Activated naive CD8-positive, alpha-beta T cell treated with anti-CD3 and anti-CD28 coated beads for 36 hours (primary cell): Measurements from ENCODE around the gene CYTH3. TPM values are rescaled to one million over a fixed set of nuclear protein-coding genes. Genes with fewer than 3 reads are reported as not detected.

Source experiments
- DNase-seq: peaks from one replicate; pipeline ENCODE4 v3.0.0; 2021
- H3K27ac Mint-ChIP-seq: one replicate; pipeline ENCODE4 v1.8.0; 2022; ENCODE audit warnings: mild to moderate bottlenecking, moderate library complexity, mixed read lengths
- H3K27me3 Mint-ChIP-seq: one replicate; pipeline ENCODE4 v1.8.0; 2022; ENCODE audit warnings: mild to moderate bottlenecking, mixed read lengths
- H3K36me3 Mint-ChIP-seq: one replicate; pipeline ENCODE4 v1.8.0; 2021; ENCODE audit warnings: mild to moderate bottlenecking, mixed read lengths
- H3K4me1 Mint-ChIP-seq: one replicate; pipeline ENCODE4 v1.8.0; 2021; ENCODE audit warnings: mixed read lengths
- H3K4me3 Mint-ChIP-seq: one replicate; pipeline ENCODE4 v1.8.0; 2022; ENCODE audit warnings: mild to moderate bottlenecking, moderate library complexity, mixed read lengths
- H3K9me3 Mint-ChIP-seq: one replicate; pipeline ENCODE4 v1.8.0; 2022; ENCODE audit warnings: mixed read lengths
- total RNA-seq, 2 experiments: library from RNA; stranded (reverse); gene quantifications; one replicate each; pipeline ENCODE4 v1.2.3, GENCODE V29; 2021

CYTH3 gene
- total RNA-seq, 2 experiments from 2014 or later = 1.7 to 2.0 TPM

DNA sequence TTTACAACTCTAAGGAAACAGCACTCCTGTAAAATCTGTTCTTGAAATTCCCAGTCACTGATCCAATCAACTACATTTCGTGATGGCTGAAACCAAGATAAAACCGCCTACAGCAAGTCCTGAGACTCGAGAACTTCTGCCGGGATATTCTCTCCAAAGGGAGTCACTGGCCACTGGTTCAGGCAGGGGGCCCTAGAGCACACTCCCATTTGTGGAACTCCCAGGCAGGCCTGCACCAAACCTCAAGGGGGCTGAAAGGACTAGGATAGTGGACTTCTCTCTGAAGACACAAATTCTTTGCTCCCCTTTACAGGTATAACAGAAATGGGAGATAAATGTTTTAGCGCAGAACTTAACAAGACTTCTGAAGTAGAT lies 16.3 kb downstream of the CYTH3 start:
- no peaks in the 10 kb centered on the region for H3K9me3 Mint-ChIP-seq
- H3K4me3 Mint-ChIP-seq = no peak overlapping the region
- no peak overlapping the region for H3K27ac Mint-ChIP-seq
- peaks cover 5% of the 10 kb centered on the region for H3K27me3 Mint-ChIP-seq
- peaks cover 31% of the 10 kb centered on the region for H3K4me1 Mint-ChIP-seq
- no peak for DNase-seq
- no peaks in the 10 kb centered on the region for H3K36me3 Mint-ChIP-seq

GRCh38 chr7:6254866-6255265 lies 17.6 kb downstream of the CYTH3 start:
- Mint-ChIP-seq H3K36me3 (no peaks in the 10 kb centered on the region), H3K27me3 (peaks cover 8% of the 10 kb centered on the region), H3K4me3 (no peak overlapping the region), H3K4me1 (peaks cover 38% of the 10 kb centered on the region), H3K9me3 (no peaks in the 10 kb centered on the region), H3K27ac (no peak overlapping the region)
- no peak for DNase-seq

GRCh38 chr7:6252748-6253147 lies 19.7 kb downstream of the CYTH3 start:
- Mint-ChIP-seq H3K36me3 (no peaks in the 10 kb centered on the region), H3K9me3 (no peaks in the 10 kb centered on the region), H3K4me1 (peaks cover 27% of the 10 kb centered on the region), H3K27me3 (peaks cover 8% of the 10 kb centered on the region), H3K4me3 (no peak overlapping the region), H3K27ac (no peak overlapping the region)
- no peak for DNase-seq

DNA sequence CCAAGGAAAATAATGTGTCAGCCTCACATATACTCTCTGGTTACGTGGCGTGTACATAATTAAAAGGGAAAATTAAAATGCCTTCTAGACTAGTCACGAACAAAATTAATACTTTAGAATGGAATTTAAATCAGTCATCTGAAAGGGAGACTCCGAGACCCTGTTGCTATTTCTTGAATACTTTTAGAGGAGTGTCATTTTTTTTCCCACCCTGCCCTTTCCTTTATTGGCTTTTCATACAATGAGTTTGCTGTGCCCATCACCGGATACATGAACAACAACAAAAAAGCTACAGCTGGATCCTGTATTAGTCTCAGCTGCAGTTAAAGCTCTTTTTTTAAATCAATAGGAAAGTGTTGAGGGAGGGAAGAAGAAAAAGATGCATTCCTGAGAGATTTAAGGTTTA lies 20.1 kb downstream of the CYTH3 start:
- Mint-ChIP-seq H3K9me3 (no peaks in the 10 kb centered on the region), H3K36me3 (no peaks in the 10 kb centered on the region), H3K27ac (no peak overlapping the region), H3K4me1 (peaks cover 24% of the 10 kb centered on the region), H3K27me3 (peaks cover 8% of the 10 kb centered on the region), H3K4me3 (no peak overlapping the region)
- no peak for DNase-seq

GRCh38 chr7:6251653-6252052 lies 20.8 kb downstream of the CYTH3 start:
- Mint-ChIP-seq H3K4me1 (peaks cover 18% of the 10 kb centered on the region), H3K9me3 (no peaks in the 10 kb centered on the region), H3K27ac (no peak overlapping the region), H3K27me3 (peaks cover 8% of the 10 kb centered on the region), H3K4me3 (no peak overlapping the region), H3K36me3 (no peaks in the 10 kb centered on the region)
- no peak for DNase-seq

DNA sequence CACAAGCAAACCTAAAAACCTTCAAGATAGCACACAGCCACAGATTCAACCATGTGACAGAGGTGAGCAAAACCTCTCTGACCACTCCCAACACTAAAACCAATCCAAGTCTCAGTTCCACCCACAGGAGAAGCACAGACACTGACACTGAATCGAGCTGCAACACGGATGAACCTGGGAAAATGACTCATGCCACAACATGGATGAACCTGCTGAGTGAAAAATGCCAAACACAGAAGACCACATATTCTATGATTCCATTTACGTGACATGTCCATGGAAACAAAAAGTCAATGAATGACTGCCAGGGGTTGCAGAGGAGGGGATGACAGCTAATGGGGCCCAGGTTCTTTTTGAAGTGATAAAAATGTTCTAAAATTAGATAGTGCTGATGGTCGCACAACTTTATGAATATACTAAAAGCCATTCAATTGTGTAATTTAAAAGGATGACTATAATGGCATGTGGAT lies 22.0 kb downstream of the CYTH3 start:
- DNase-seq = peak; percentile 26
- Mint-ChIP-seq H3K27me3 (peaks cover 8% of the 10 kb centered on the region), H3K4me1 (peaks cover 10% of the 10 kb centered on the region), H3K9me3 (no peaks in the 10 kb centered on the region), H3K4me3 (no peak overlapping the region), H3K27ac (no peak overlapping the region), H3K36me3 (no peaks in the 10 kb centered on the region)

GRCh38 chr7:6249043-6249442 lies 23.4 kb downstream of the CYTH3 start:
- Mint-ChIP-seq H3K4me1 (peaks cover 7% of the 10 kb centered on the region), H3K36me3 (no peaks in the 10 kb centered on the region), H3K4me3 (no peak overlapping the region), H3K27me3 (peaks cover 8% of the 10 kb centered on the region), H3K9me3 (no peaks in the 10 kb centered on the region), H3K27ac (no peak overlapping the region)
- no peak for DNase-seq

DNA sequence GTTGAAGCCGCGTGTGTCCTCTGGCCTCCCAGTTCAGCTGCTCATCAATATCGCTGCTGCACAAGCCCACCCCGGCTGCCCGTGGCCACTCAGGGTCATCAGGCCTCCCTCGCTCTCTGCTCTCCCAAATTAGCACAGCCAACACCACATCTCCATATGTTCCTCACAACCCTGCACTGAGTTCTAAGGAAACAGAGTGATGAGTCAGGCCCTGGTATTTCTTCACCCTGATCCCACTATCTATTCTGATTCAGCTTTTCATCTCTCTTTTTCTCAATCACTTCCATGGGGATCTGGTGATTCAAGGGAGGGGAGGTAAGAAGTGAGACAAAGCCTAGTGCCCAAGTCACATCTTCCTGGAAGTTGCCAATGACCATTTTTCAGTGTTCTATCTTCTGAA lies 23.8 kb downstream of the CYTH3 start:
- Mint-ChIP-seq H3K4me1 (peaks cover 7% of the 10 kb centered on the region), H3K27me3 (peaks cover 8% of the 10 kb centered on the region), H3K36me3 (no peaks in the 10 kb centered on the region), H3K27ac (no peak overlapping the region), H3K9me3 (no peaks in the 10 kb centered on the region), H3K4me3 (no peak overlapping the region)
- no peak for DNase-seq

- H3K36me3 Mint-ChIP-seq = no peaks in the 10 kb centered on the region
- H3K9me3 Mint-ChIP-seq = no peaks in the 10 kb centered on the region
- no peak overlapping the region for H3K27ac Mint-ChIP-seq
- H3K4me3 Mint-ChIP-seq = no peak overlapping the region
- peaks cover 5% of the 10 kb centered on the region for H3K27me3 Mint-ChIP-seq
- peaks cover 7% of the 10 kb centered on the region for H3K4me1 Mint-ChIP-seq
- DNase-seq = no peak
These were observed 26.0 kb downstream of the CYTH3 start for GRCh38 chr7:6246251-6246917.

DNA sequence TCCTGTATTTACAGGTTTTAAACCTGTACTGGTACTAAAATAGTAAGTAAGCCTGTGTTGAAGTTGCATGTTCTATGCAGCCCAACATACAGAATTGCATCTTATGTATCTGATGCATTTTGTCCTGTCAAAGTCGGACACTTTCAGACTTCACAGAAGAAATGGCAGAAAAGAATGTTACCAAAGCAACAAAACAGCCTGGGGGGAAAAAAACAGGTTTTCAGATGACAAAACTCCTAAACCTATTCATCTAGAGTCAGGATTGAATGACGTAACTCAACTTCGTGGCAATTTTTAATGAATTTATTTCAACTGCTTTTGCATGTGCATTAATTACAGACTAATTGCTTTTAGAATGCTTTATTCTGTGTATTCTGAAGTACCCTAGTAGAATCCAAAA lies 28.4 kb downstream of the CYTH3 start:
- no peaks in the 10 kb centered on the region for H3K36me3 Mint-ChIP-seq
- no peaks in the 10 kb centered on the region for H3K27me3 Mint-ChIP-seq
- no peaks in the 10 kb centered on the region for H3K9me3 Mint-ChIP-seq
- H3K27ac Mint-ChIP-seq = no peak overlapping the region
- H3K4me1 Mint-ChIP-seq = no peaks in the 10 kb centered on the region
- no peak overlapping the region for H3K4me3 Mint-ChIP-seq
- DNase-seq = no peak

DNA sequence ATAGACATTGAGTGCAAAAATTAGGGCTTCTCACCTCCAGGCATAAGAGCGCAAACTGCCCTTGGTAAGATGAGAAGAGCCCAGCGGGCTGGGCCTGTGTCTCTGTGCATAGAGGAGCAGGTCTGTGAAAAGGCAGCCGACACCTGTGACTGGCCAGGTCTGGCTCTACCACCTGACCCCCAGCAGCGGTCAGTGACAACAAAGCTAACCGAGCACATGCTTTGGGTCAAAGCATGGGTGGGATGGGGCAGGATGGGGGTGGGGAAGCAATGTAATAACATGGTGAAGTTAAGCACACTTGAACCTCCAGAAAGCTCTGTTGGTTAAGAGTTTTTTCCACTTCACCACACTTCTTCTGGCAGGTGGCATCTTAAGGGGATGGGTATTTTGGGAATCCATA lies 29.3 kb downstream of the CYTH3 start:
- H3K27ac Mint-ChIP-seq = no peak overlapping the region
- H3K4me3 Mint-ChIP-seq = no peak overlapping the region
- H3K27me3 Mint-ChIP-seq = no peaks in the 10 kb centered on the region
- DNase-seq = no peak
- no peaks in the 10 kb centered on the region for H3K4me1 Mint-ChIP-seq
- H3K9me3 Mint-ChIP-seq = no peaks in the 10 kb centered on the region
- no peaks in the 10 kb centered on the region for H3K36me3 Mint-ChIP-seq

GRCh38 chr7:6242561-6242960 lies 29.9 kb downstream of the CYTH3 start:
- no peaks in the 10 kb centered on the region for H3K36me3 Mint-ChIP-seq
- no peak for DNase-seq
- H3K4me3 Mint-ChIP-seq = no peak overlapping the region
- H3K27me3 Mint-ChIP-seq = no peaks in the 10 kb centered on the region
- no peaks in the 10 kb centered on the region for H3K9me3 Mint-ChIP-seq
- H3K27ac Mint-ChIP-seq = no peak overlapping the region
- H3K4me1 Mint-ChIP-seq = no peaks in the 10 kb centered on the region

DNA sequence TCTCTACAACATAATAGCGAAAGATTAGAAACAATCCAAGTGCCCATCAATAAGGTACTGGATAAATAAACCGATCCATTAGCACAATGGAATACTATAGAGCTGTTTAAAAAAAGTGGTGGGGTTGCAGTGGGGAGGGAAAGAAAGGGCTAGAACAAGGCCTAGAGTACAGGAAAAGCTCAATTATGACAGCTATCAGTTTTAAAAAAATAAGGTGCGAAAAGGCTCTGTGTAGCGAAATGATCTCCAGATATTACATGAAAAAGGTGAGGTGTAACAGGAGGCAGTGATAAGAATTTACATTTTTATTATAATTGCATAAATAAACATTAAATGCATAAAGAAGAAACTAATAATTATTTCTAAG lies 30.8 kb downstream of the CYTH3 start:
- Mint-ChIP-seq H3K27ac (no peak overlapping the region), H3K4me1 (no peaks in the 10 kb centered on the region), H3K9me3 (no peaks in the 10 kb centered on the region), H3K4me3 (no peak overlapping the region), H3K36me3 (no peaks in the 10 kb centered on the region), H3K27me3 (no peaks in the 10 kb centered on the region)
- DNase-seq = no peak

- Mint-ChIP-seq H3K27ac (no peak overlapping the region), H3K4me3 (no peak overlapping the region)
These were observed 34.0 kb downstream of the CYTH3 start for GRCh38 chr7:6238309-6238925.

GRCh38 chr7:6237730-6238129 lies 34.7 kb downstream of the CYTH3 start:
- Mint-ChIP-seq H3K4me3 (no peak overlapping the region), H3K4me1 (peaks cover 6% of the 10 kb centered on the region), H3K27me3 (peaks cover 5% of the 10 kb centered on the region), H3K27ac (no peak overlapping the region), H3K9me3 (no peaks in the 10 kb centered on the region), H3K36me3 (no peaks in the 10 kb centered on the region)
- no peak for DNase-seq

More at GRCh38 chr7:6238309-6238925, 34.0 kb downstream of the CYTH3 start:
- no peak for DNase-seq
- Mint-ChIP-seq H3K4me1 (peaks cover 3% of the 10 kb centered on the region), H3K27me3 (no peaks in the 10 kb centered on the region), H3K9me3 (no peaks in the 10 kb centered on the region), H3K36me3 (no peaks in the 10 kb centered on the region)

- Mint-ChIP-seq H3K4me1 (peaks cover 9% of the 10 kb centered on the region), H3K36me3 (no peaks in the 10 kb centered on the region), H3K9me3 (no peaks in the 10 kb centered on the region), H3K4me3 (no peak overlapping the region), H3K27ac (no peak overlapping the region), H3K27me3 (peaks cover 7% of the 10 kb centered on the region)
- DNase-seq = no peak
These were observed 35.4 kb downstream of the CYTH3 start for GRCh38 chr7:6237011-6237410.
